Activated effector memory CD4-positive, alpha-beta T cell treated with Interleukin-2 at 50 U/mL for 16 hours (primary cell): ENCODE data around the gene PTER.

ENCODE experiments used
- DNase-seq: peaks from one replicate; pipeline ENCODE4 v3.0.0-alpha.2; 2020

PTER gene

GRCh38 chr10:16472828-16473227, 36.0 kb downstream of the PTER start:
- DNase-seq = no peak

GRCh38 chr10:16477757-16478156, 40.9 kb downstream of the PTER start:
- DNase-seq = no peak

GRCh38 chr10:16478801-16479200, 42.0 kb downstream of the PTER start:
- no peak for DNase-seq

GRCh38 chr10:16481052-16481728, 44.4 kb downstream of the PTER start:
- no peak for DNase-seq

- DNase-seq = no peak
Measured at GRCh38 chr10:16483241-16483917, 46.6 kb downstream of the PTER start.

GRCh38 chr10:16490511-16490910, 53.7 kb downstream of the PTER start:
- no peak for DNase-seq

- DNase-seq = no peak
Measured at GRCh38 chr10:16491933-16492332, 55.1 kb downstream of the PTER start.

GRCh38 chr10:16493884-16494536, 57.2 kb downstream of the PTER start:
- DNase-seq = no peak

GRCh38 chr10:16497911-16498310, 61.1 kb downstream of the PTER start:
- DNase-seq = no peak

GRCh38 chr10:16505161-16505560, 68.4 kb downstream of the PTER start:
- no peak for DNase-seq

GRCh38 chr10:16509996-16510395, 73.2 kb downstream of the PTER start:
- DNase-seq = no peak

GRCh38 chr10:16510843-16511242, 74.0 kb downstream of the PTER start:
- DNase-seq = no peak

- DNase-seq = no peak
Measured at GRCh38 chr10:16518822-16519221, 82.0 kb downstream of the PTER start.

- no peak for DNase-seq
Measured at GRCh38 chr10:16519250-16519907, 82.6 kb downstream of the PTER start.

GRCh38 chr10:16519908-16520861, 83.4 kb downstream of the PTER start:
- DNase-seq = no peak

- no peak for DNase-seq
Measured at GRCh38 chr10:16520900-16521299, 84.1 kb downstream of the PTER start.

GRCh38 chr10:16521311-16522016, 84.7 kb downstream of the PTER start, which contains the start of gene C1QL3:
TSS of gene C1QL3 (minus strand) at chr10:16521879. CDS start at chr10:16521065, 814 bp downstream.
- DNase-seq = no peak

- DNase-seq = no peak
Measured at GRCh38 chr10:16527452-16527851, 90.6 kb downstream of the PTER start.

GRCh38 chr10:16529853-16530252, 93.0 kb downstream of the PTER start:
- DNase-seq = no peak

- DNase-seq = no peak
Measured at GRCh38 chr10:16536155-16536554, 99.3 kb downstream of the PTER start.

GRCh38 chr10:16544099-16544498, 107.3 kb downstream of the PTER start:
- DNase-seq = no peak

GRCh38 chr10:16544591-16544990, 107.8 kb downstream of the PTER start:
- no peak for DNase-seq
